Measurements from ENCODE around the gene CDC14A. TPM values are rescaled to one million over a fixed set of nuclear protein-coding genes. Genes with fewer than 3 reads are reported as not detected.

Gene CDC14A
- total and polyA plus RNA-seq, 2 donors (not counting 3 experiments of a cell fraction or from before 2014, with no cell fraction given): 3.4 to 13.9 TPM

DNA sequence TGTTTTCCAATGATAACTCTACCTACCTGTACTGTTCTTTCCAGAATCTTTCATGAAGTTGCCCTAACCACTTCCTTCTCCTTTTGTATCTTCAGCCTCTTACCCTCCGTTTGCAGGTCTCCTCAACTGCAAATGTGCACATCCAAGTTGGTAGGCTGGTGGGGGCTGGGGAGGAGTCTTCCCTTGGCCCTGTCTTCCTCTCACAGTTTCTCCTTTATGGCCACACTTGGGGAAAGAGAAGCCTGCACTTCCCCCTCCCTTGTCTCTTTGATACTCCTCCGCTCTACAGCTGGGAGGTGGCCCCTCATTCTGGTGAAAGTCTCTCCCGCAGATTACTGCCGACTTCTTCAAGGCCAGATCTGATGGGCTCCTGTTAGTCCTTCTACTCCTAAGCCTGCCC is 158.8 kb downstream of the CDC14A start:
- CTCF ChIA-PET: no interaction called here
- Histone ChIP-seq H3K36me3 (ENCODE audit: control insufficient read depth in 2 of 2, extremely low read depth in 1 of 2, insufficient read depth in 2 of 2, low read length in 2 of 2) (peaks cover 0 to 3% of the 10 kb centered on the region in 2 experiments), H3K27me3 (ENCODE audit: control insufficient read depth in 2 of 2, insufficient read depth in 2 of 2, low read length in 2 of 2) (no peaks in the 10 kb centered on the region), H3K9ac (replicated peaks; ENCODE audit: extremely low read depth, insufficient read depth, low read length) (no peak overlapping the region), H3K9me1 (replicated peaks; ENCODE audit: control insufficient read depth, extremely low read depth, insufficient read depth, low read length) (no peaks in the 10 kb centered on the region), H4K20me1 (replicated peaks; ENCODE audit: control insufficient read depth, extremely low read depth, insufficient read depth, low read length) (no peaks in the 10 kb centered on the region), H3K4me1 (ENCODE audit: control insufficient read depth, extremely low read depth, insufficient read depth, low read length) (no peaks in the 10 kb centered on the region), H3K4me3 (replicated peaks in 1 of 3; ENCODE audit: insufficient read depth in 1 of 3, low read depth in 1 of 3, low read length in 3 of 3) (no peak overlapping the region), H3K4me2 (ENCODE audit: insufficient read depth, low read length) (no peak overlapping the region), H3K79me2 (ENCODE audit: control insufficient read depth, insufficient read depth, low read length) (no peaks in the 10 kb centered on the region), H3K9me3 (replicated peaks; ENCODE audit: control insufficient read depth, insufficient read depth, low read length) (no peaks in the 10 kb centered on the region), H2AFZ (ENCODE audit: low read depth, low read length) (no peak overlapping the region), H3K27ac (ENCODE audit: insufficient read depth, low read depth, low read length) (no peak overlapping the region)
- POLR2A ChIA-PET: no interaction called here
- FAIRE-seq: no peak
- dilution Hi-C loops (cut with MboI; ENCODE audit: extremely low pct_ligation_motif_present, low sequenced_read_pairs): no loop called here
- intact Hi-C loops (cut with micrococcal nuclease): no loop called here
- BruUV-seq (replicated peaks): no TSS peak
- no peak for DNase-seq (ENCODE audit: low read depth, low spot score)
- no peak for TF ChIP-seq MYC (IDR thresholded peaks at IDR 0.05; ENCODE audit: low read depth, low read length)
- no peak for TF ChIP-seq FOS (IDR thresholded peaks at IDR 0.05; ENCODE audit: borderline replicate concordance, insufficient read depth, low read length)

DNA sequence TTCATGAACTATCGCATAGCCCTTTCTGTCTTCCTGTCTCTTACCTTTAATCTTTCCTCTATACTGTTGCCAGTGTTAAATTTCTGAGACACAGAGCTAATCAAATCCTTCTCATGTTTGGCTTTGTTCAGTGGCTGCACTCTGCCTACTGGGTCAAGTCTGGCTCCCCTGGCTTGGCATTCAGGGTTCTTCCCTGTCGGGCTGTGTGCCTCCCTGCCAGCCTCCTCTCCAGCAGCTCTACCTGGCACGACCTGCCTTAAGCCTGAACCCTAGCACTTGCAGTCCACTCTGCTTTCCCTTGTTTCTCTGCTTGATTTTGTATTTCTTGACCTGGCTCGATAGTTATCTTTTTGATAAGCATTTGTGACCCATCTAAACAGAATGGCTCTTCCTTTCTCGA is 159.5 kb downstream of the CDC14A start:
- H3K9ac ChIP-seq (replicated peaks; ENCODE audit: extremely low read depth, insufficient read depth, low read length): no peak overlapping the region
- BruUV-seq (replicated peaks): no TSS peak
- H3K4me3 ChIP-seq (replicated peaks in 1 of 3; ENCODE audit: insufficient read depth in 1 of 3, low read depth in 1 of 3, low read length in 3 of 3): no peak overlapping the region
- dilution Hi-C loops (cut with MboI; ENCODE audit: extremely low pct_ligation_motif_present, low sequenced_read_pairs): no loop called here
- H3K79me2 ChIP-seq (ENCODE audit: control insufficient read depth, insufficient read depth, low read length): no peaks in the 10 kb centered on the region
- H4K20me1 ChIP-seq (replicated peaks; ENCODE audit: control insufficient read depth, extremely low read depth, insufficient read depth, low read length): no peaks in the 10 kb centered on the region
- no peak overlapping the region for H3K27ac ChIP-seq (ENCODE audit: insufficient read depth, low read depth, low read length)
- no peaks in the 10 kb centered on the region for H3K4me1 ChIP-seq (ENCODE audit: control insufficient read depth, extremely low read depth, insufficient read depth, low read length)
- FAIRE-seq (no peak), DNase-seq (ENCODE audit: low read depth, low spot score) (no peak)
- no peak overlapping the region for H3K4me2 ChIP-seq (ENCODE audit: insufficient read depth, low read length)
- H3K9me1 ChIP-seq (replicated peaks; ENCODE audit: control insufficient read depth, extremely low read depth, insufficient read depth, low read length): no peaks in the 10 kb centered on the region
- ChIA-PET CTCF (no interaction called here), POLR2A (no interaction called here)
- TF ChIP-seq FOS (IDR thresholded peaks at IDR 0.05; ENCODE audit: borderline replicate concordance, insufficient read depth, low read length): no peak
- no peak for TF ChIP-seq POLR2AphosphoS5 (IDR thresholded peaks at IDR 0.05; ENCODE audit: insufficient read depth, low read depth, low read length)
- TF ChIP-seq, protein P1, sequence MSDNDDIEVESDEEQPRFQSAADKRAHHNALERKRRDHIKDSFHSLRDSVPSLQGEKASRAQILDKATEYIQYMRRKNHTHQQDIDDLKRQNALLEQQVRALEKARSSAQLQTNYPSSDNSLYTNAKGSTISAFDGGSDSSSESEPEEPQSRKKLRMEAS (IDR thresholded peaks at IDR 0.05; ENCODE audit: insufficient read depth, insufficient read length): no peak
- no peak for TF ChIP-seq JUN (IDR thresholded peaks at IDR 0.05; ENCODE audit: borderline replicate concordance, insufficient read depth, insufficient read length, low read depth)
- TF ChIP-seq EZH2 (IDR thresholded peaks at IDR 0.05; ENCODE audit: borderline replicate concordance, low read depth, low read length, severe bottlenecking): no peak
- TF ChIP-seq POLR2A (IDR thresholded peaks at IDR 0.05; ENCODE audit: low read depth, low read length): no peak
- TF ChIP-seq MYC (IDR thresholded peaks at IDR 0.05; ENCODE audit: low read depth, low read length): no peak
- H3K27me3 ChIP-seq (ENCODE audit: control insufficient read depth in 2 of 2, insufficient read depth in 2 of 2, low read length in 2 of 2): no peaks in the 10 kb centered on the region
- intact Hi-C loops (cut with micrococcal nuclease): no loop called here
- peaks cover 0 to 3% of the 10 kb centered on the region in 2 experiments for H3K36me3 ChIP-seq (ENCODE audit: control insufficient read depth in 2 of 2, extremely low read depth in 1 of 2, insufficient read depth in 2 of 2, low read length in 2 of 2)
- H2AFZ ChIP-seq (ENCODE audit: low read depth, low read length): no peak overlapping the region
- no peaks in the 10 kb centered on the region for H3K9me3 ChIP-seq (replicated peaks; ENCODE audit: control insufficient read depth, insufficient read depth, low read length)

Data from endothelial cell of umbilical vein (primary cell).